GM23338 (cell line): ENCODE results near the gene FAM217B. TPM values are rescaled to one million over a fixed set of nuclear protein-coding genes. Genes with fewer than 3 reads are reported as not detected.

Source experiments
- ATAC-seq: fragments of 200-7000 bp; cut with Tn5 transposase; 3 replicates; pipeline ENCODE4 v1.9.1; 2020
- DNase-seq: peaks from one replicate; pipeline ENCODE4 v3.0.0-alpha.2; 2015; ENCODE audit warnings: low spot score
- H2AFZ ChIP-seq: fragments of 200-600 bp; sonication (generic); 2 replicates; pipeline ENCODE4 v1.8.0; 2016; ENCODE audit warnings: antibody characterized with exemption, mild to moderate bottlenecking, moderate library complexity
- H3F3A ChIP-seq: fragments of 200-600 bp; sonication (generic); replicated peaks from 2 replicates; pipeline ENCODE4 v1.8.0; 2017; ENCODE audit warnings: antibody characterized with exemption, mixed run types, low read depth
- H3K27ac ChIP-seq: fragments of 200-600 bp; sonication (generic); 2 replicates; pipeline ENCODE4 v1.6.1; 2016; ENCODE audit warnings: low read depth
- H3K27me3 ChIP-seq: fragments of 200-600 bp; sonication (generic); 2 replicates; pipeline ENCODE4 v1.8.0; 2016; ENCODE audit warnings: mild to moderate bottlenecking, mixed run types, moderate library complexity; ENCODE audit not compliant: insufficient read depth
- H3K36me3 ChIP-seq: fragments of 200-600 bp; sonication (generic); 2 replicates; pipeline ENCODE4 v1.8.0; 2016; ENCODE audit warnings: mild to moderate bottlenecking; ENCODE audit not compliant: insufficient read depth
- H3K4me1 ChIP-seq: fragments of 200-600 bp; sonication (generic); 2 replicates; pipeline ENCODE4 v1.8.0; 2016; ENCODE audit warnings: mild to moderate bottlenecking, moderate library complexity; ENCODE audit not compliant: insufficient read depth
- H3K4me2 ChIP-seq: fragments of 200-600 bp; sonication (generic); 2 replicates; pipeline ENCODE4 v1.7.1; 2017; ENCODE audit warnings: mixed run types
- H3K4me3 ChIP-seq: fragments of 200-600 bp; sonication (generic); 2 replicates; pipeline ENCODE4 v1.6.1; 2016; ENCODE audit warnings: mixed run types
- H3K79me2 ChIP-seq: fragments of 200-600 bp; sonication (generic); replicated peaks from 2 replicates; pipeline ENCODE4 v1.8.0; 2017; ENCODE audit warnings: mild to moderate bottlenecking; ENCODE audit not compliant: insufficient read depth
- H3K9me2 ChIP-seq: fragments of 200-600 bp; sonication (generic); 2 replicates; pipeline ENCODE4 v1.8.0; 2017; ENCODE audit not compliant: insufficient read depth
- H4K20me1 ChIP-seq: fragments of 200-600 bp; sonication (generic); replicated peaks from 2 replicates; pipeline ENCODE4 v1.8.0; 2017; ENCODE audit warnings: mild to moderate bottlenecking; ENCODE audit not compliant: insufficient read depth
- H3K27ac Mint-ChIP-seq: 2 replicates; pipeline ENCODE4 v1.8.0; 2020; ENCODE audit warnings: inconsistent platforms, mild to moderate bottlenecking, moderate library complexity, mixed read lengths
- H3K27me3 Mint-ChIP-seq: 3 replicates; pipeline ENCODE4 v1.8.0; 2022; ENCODE audit warnings: low read depth, mild to moderate bottlenecking, moderate library complexity, mixed read lengths, inconsistent platforms; ENCODE audit not compliant: insufficient read depth, poor library complexity
- H3K36me3 Mint-ChIP-seq: 3 replicates; pipeline ENCODE4 v1.8.0; 2021; ENCODE audit warnings: low read depth, mild to moderate bottlenecking, inconsistent platforms, moderate library complexity, mixed read lengths
- H3K4me1 Mint-ChIP-seq: 3 replicates; pipeline ENCODE4 v1.8.0; 2020; ENCODE audit warnings: mild to moderate bottlenecking, inconsistent platforms, mixed read lengths
- H3K4me3 Mint-ChIP-seq: 3 replicates; pipeline ENCODE4 v1.8.0; 2021; ENCODE audit warnings: moderate library complexity, mild to moderate bottlenecking, inconsistent platforms, mixed read lengths
- H3K9me3 Mint-ChIP-seq: 3 replicates; pipeline ENCODE4 v1.8.0; 2020; ENCODE audit warnings: moderate library complexity, mild to moderate bottlenecking, inconsistent platforms, mixed read lengths
- CREB1 ChIP-seq: fragments of 250-450 bp; sonication (Bioruptor Pico); IDR thresholded peaks from 2 replicates; pipeline ENCODE4 v1.5.0; 2020; ENCODE audit warnings: low read depth, mild to moderate bottlenecking, moderate library complexity
- CTCF ChIP-seq, 2 experiments: fragments of 200-600 bp in 1 of 2; sonication (generic) in 1 of 2; conservative IDR thresholded peaks; 2 replicates each; pipeline versions ENCODE4 v1.5.1 to v1.6.1; 2016 to 2017; ENCODE audit warnings: antibody characterized with exemption in 2 of 2, low read depth in 2 of 2, mild to moderate bottlenecking in 2 of 2, moderate library complexity in 1 of 2
- EZH2 ChIP-seq: fragments of 200-600 bp; sonication (generic); IDR thresholded peaks from one replicate; pipeline ENCODE4 v1.8.0; 2017; ENCODE audit warnings: antibody characterized with exemption, mild to moderate bottlenecking, low read depth; ENCODE audit not compliant: unreplicated experiment
- EZH2phosphoT487 ChIP-seq: fragments of 200-600 bp; sonication (generic); IDR thresholded peaks from one replicate; pipeline ENCODE4 v1.8.1; 2018; ENCODE audit warnings: antibody characterized with exemption; ENCODE audit not compliant: unreplicated experiment
- JUNB ChIP-seq: IDR thresholded peaks from one replicate; pipeline ENCODE4 v1.6.1; 2016; ENCODE audit warnings: antibody characterized with exemption; ENCODE audit not compliant: unreplicated experiment
- NANOG ChIP-seq: IDR thresholded peaks from 2 replicates; pipeline ENCODE4 v1.6.1; 2016; ENCODE audit warnings: antibody characterized with exemption, borderline replicate concordance
- POLR2AphosphoS5 ChIP-seq: IDR thresholded peaks from 2 replicates; pipeline ENCODE4 v1.6.1; 2016; ENCODE audit warnings: antibody characterized with exemption, low read depth
- polyA plus RNA-seq: library from polyadenylated mRNA; unstranded; fragments of >200 nt; fragmentation: Nextera tagmentation; extraction: Ambion mirVana; gene quantifications from 2 replicates; pipeline ENCODE4 v1.2.1, GENCODE V29; 2016
- total RNA-seq: library from RNA; depleted of rRNA; stranded (reverse); fragments of >200 nt; shearing (Covaris generic); gene quantifications from 2 replicates; pipeline ENCODE4 v1.2.3, GENCODE V29; 2014
- TF ChIP-seq, protein P1 (sequence below): IDR thresholded peaks from one replicate; pipeline ENCODE4 v1.6.1; 2018; ENCODE audit warnings: antibody characterized with exemption; ENCODE audit not compliant: unreplicated experiment
- TF ChIP-seq, protein P2 (sequence below): fragments of 250-450 bp; sonication (Bioruptor Pico); IDR thresholded peaks from 2 replicates; pipeline ENCODE4 v1.5.0; 2020; ENCODE audit warnings: mild to moderate bottlenecking, moderate library complexity

Gene FAM217B
- total and polyA plus RNA-seq, 2 experiments from 2014 or later = 13.2 to 25.9 TPM

GRCh38 chr20:59987135-59987534 is 46.9 kb downstream of the FAM217B start:
- Histone ChIP-seq H2AFZ (no peak overlapping the region; the same call in 1 of the 2 replicates), H3K4me2 (no peak overlapping the region), H3K27me3 (no peaks in the 10 kb centered on the region), H3K4me3 (no peak overlapping the region), H4K20me1 (no peaks in the 10 kb centered on the region), H3K27ac (no peak overlapping the region), H3K9me2 (no peaks in the 10 kb centered on the region), H3K4me1 (peaks cover 5% of the 10 kb centered on the region), H3K79me2 (no peaks in the 10 kb centered on the region), H3F3A (no peaks in the 10 kb centered on the region), H3K36me3 (no peaks in the 10 kb centered on the region)
- no peak overlapping the region for H3K4me3 Mint-ChIP-seq
- 0 out of 3 replicates have a peak, but pooled peaks cover 4% of the 10 kb centered on the region for H3K36me3 Mint-ChIP-seq
- peaks cover 19% of the 10 kb centered on the region for H3K4me1 Mint-ChIP-seq
- peaks cover 3% of the 10 kb centered on the region for H3K27me3 Mint-ChIP-seq
- TF ChIP-seq EZH2 (no peak), JUNB (no peak), CREB1 (CRISPR knock-in tag) (no peak), CTCF (conservative IDR thresholded peaks at IDR 0.05; ENCODE audit: low read depth in 2 of 2) (no peak), POLR2AphosphoS5 (no peak), EZH2phosphoT487 (no peak), NANOG (no peak)
- TF ChIP-seq, protein P1, sequence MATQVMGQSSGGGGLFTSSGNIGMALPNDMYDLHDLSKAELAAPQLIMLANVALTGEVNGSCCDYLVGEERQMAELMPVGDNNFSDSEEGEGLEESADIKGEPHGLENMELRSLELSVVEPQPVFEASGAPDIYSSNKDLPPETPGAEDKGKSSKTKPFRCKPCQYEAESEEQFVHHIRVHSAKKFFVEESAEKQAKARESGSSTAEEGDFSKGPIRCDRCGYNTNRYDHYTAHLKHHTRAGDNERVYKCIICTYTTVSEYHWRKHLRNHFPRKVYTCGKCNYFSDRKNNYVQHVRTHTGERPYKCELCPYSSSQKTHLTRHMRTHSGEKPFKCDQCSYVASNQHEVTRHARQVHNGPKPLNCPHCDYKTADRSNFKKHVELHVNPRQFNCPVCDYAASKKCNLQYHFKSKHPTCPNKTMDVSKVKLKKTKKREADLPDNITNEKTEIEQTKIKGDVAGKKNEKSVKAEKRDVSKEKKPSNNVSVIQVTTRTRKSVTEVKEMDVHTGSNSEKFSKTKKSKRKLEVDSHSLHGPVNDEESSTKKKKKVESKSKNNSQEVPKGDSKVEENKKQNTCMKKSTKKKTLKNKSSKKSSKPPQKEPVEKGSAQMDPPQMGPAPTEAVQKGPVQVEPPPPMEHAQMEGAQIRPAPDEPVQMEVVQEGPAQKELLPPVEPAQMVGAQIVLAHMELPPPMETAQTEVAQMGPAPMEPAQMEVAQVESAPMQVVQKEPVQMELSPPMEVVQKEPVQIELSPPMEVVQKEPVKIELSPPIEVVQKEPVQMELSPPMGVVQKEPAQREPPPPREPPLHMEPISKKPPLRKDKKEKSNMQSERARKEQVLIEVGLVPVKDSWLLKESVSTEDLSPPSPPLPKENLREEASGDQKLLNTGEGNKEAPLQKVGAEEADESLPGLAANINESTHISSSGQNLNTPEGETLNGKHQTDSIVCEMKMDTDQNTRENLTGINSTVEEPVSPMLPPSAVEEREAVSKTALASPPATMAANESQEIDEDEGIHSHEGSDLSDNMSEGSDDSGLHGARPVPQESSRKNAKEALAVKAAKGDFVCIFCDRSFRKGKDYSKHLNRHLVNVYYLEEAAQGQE = no peak
- TF ChIP-seq, protein P2, sequence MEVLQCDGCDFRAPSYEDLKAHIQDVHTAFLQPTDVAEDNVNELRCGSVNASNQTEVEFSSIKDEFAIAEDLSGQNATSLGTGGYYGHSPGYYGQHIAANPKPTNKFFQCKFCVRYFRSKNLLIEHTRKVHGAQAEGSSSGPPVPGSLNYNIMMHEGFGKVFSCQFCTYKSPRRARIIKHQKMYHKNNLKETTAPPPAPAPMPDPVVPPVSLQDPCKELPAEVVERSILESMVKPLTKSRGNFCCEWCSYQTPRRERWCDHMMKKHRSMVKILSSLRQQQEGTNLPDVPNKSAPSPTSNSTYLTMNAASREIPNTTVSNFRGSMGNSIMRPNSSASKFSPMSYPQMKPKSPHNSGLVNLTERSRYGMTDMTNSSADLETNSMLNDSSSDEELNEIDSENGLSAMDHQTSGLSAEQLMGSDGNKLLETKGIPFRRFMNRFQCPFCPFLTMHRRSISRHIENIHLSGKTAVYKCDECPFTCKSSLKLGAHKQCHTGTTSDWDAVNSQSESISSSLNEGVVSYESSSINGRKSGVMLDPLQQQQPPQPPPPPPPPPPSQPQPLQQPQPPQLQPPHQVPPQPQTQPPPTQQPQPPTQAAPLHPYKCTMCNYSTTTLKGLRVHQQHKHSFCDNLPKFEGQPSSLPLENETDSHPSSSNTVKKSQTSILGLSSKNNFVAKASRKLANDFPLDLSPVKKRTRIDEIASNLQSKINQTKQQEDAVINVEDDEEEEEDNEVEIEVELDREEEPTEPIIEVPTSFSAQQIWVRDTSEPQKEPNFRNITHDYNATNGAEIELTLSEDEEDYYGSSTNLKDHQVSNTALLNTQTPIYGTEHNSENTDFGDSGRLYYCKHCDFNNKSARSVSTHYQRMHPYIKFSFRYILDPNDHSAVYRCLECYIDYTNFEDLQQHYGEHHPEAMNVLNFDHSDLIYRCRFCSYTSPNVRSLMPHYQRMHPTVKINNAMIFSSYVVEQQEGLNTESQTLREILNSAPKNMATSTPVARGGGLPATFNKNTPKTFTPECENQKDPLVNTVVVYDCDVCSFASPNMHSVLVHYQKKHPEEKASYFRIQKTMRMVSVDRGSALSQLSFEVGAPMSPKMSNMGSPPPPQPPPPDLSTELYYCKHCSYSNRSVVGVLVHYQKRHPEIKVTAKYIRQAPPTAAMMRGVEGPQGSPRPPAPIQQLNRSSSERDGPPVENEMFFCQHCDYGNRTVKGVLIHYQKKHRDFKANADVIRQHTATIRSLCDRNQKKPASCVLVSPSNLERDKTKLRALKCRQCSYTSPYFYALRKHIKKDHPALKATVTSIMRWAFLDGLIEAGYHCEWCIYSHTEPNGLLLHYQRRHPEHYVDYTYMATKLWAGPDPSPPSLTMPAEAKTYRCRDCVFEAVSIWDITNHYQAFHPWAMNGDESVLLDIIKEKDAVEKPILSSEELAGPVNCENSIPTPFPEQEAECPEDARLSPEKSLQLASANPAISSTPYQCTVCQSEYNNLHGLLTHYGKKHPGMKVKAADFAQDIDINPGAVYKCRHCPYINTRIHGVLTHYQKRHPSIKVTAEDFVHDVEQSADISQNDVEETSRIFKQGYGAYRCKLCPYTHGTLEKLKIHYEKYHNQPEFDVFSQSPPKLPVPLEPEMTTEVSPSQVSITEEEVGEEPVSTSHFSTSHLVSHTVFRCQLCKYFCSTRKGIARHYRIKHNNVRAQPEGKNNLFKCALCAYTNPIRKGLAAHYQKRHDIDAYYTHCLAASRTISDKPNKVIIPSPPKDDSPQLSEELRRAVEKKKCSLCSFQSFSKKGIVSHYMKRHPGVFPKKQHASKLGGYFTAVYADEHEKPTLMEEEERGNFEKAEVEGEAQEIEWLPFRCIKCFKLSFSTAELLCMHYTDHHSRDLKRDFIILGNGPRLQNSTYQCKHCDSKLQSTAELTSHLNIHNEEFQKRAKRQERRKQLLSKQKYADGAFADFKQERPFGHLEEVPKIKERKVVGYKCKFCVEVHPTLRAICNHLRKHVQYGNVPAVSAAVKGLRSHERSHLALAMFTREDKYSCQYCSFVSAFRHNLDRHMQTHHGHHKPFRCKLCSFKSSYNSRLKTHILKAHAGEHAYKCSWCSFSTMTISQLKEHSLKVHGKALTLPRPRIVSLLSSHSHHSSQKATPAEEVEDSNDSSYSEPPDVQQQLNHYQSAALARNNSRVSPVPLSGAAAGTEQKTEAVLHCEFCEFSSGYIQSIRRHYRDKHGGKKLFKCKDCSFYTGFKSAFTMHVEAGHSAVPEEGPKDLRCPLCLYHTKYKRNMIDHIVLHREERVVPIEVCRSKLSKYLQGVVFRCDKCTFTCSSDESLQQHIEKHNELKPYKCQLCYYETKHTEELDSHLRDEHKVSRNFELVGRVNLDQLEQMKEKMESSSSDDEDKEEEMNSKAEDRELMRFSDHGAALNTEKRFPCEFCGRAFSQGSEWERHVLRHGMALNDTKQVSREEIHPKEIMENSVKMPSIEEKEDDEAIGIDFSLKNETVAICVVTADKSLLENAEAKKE = no peak
- no peaks in the 10 kb centered on the region; the same call in 2 of the 3 replicates for H3K9me3 Mint-ChIP-seq
- DNase-seq = no peak
- no peak overlapping the region for H3K27ac Mint-ChIP-seq
- no peak for ATAC-seq
